Smooth muscle cell (in vitro differentiated cells): ENCODE data around the gene PLA2G2F. TPM values are rescaled to one million over a fixed set of nuclear protein-coding genes. Genes with fewer than 3 reads are reported as not detected.

Experiments
- DNase-seq: peaks from one replicate; lab custom pipeline; 2025; ENCODE audit not compliant: unreplicated experiment; lab: John Stamatoyannopoulos, UW
- H2AFZ ChIP-seq: fragments of 200-600 bp; sonication (generic); 2 replicates; pipeline ENCODE4 v1.6.0; 2016; ENCODE audit warnings: antibody characterized with exemption, low read depth, mild to moderate bottlenecking
- H3F3A ChIP-seq: fragments of 200-600 bp; sonication (generic); 2 replicates; pipeline ENCODE4 v1.6.0; 2017; ENCODE audit warnings: antibody characterized with exemption, low read depth
- H3K27ac ChIP-seq: fragments of 200-600 bp; sonication (generic); 2 replicates; pipeline ENCODE4 v1.5.1; 2016; ENCODE audit warnings: low read depth, mild to moderate bottlenecking
- H3K27me3 ChIP-seq: fragments of 200-600 bp; sonication (generic); 2 replicates; pipeline ENCODE4 v1.6.1; 2016; ENCODE audit warnings: low read depth, mild to moderate bottlenecking
- H3K36me3 ChIP-seq: fragments of 200-600 bp; sonication (generic); 2 replicates; pipeline ENCODE4 v1.5.1; 2016; ENCODE audit warnings: low read depth
- H3K4me1 ChIP-seq: fragments of 200-600 bp; sonication (generic); 2 replicates; pipeline ENCODE4 v1.5.1; 2016; ENCODE audit warnings: low read depth
- H3K4me2 ChIP-seq: fragments of 200-600 bp; sonication (generic); 2 replicates; pipeline ENCODE4 v1.6.0; 2016; ENCODE audit warnings: mild to moderate bottlenecking
- H3K4me3 ChIP-seq: fragments of 200-600 bp; sonication (generic); 2 replicates; pipeline ENCODE4 v1.5.1; 2016; ENCODE audit warnings: mild to moderate bottlenecking
- H3K79me2 ChIP-seq: fragments of 200-600 bp; sonication (generic); 2 replicates; pipeline ENCODE4 v1.6.0; 2016; ENCODE audit warnings: low read depth, mild to moderate bottlenecking
- H3K9ac ChIP-seq: fragments of 200-600 bp; sonication (generic); 2 replicates; pipeline ENCODE4 v1.6.0; 2016; ENCODE audit warnings: low read depth
- H3K9me3 ChIP-seq: fragments of 200-600 bp; sonication (generic); replicated peaks from 2 replicates; pipeline ENCODE4 v1.5.1; 2016; ENCODE audit warnings: low read depth
- H4K20me1 ChIP-seq: fragments of 200-600 bp; sonication (generic); 2 replicates; pipeline ENCODE4 v1.6.0; 2016; ENCODE audit warnings: low read depth
- CTCF ChIP-seq: fragments of 200-600 bp; sonication (generic); IDR thresholded peaks from 2 replicates; pipeline ENCODE4 v1.5.1; 2017; ENCODE audit warnings: borderline replicate concordance, mild to moderate bottlenecking, antibody characterized with exemption; ENCODE audit not compliant: insufficient read depth, poor library complexity, severe bottlenecking
- WGBS: methylation state at CpG from one replicate; pipeline ENCODE4 v1.1.7; 2016; ENCODE audit warnings: low lambda C conversion rate; 5-methylcytosine and 5-hydroxymethylcytosine counted together
- polyA plus RNA-seq: library from polyadenylated mRNA; unstranded; fragments of >200 nt; fragmentation: Nextera tagmentation; extraction: Ambion mirVana; gene quantifications from 2 replicates; pipeline ENCODE4 v1.2.1, GENCODE V29; 2016
- total RNA-seq: library from RNA; depleted of rRNA; stranded (reverse); fragments of >200 nt; gene quantifications from 2 replicates; pipeline ENCODE4 v1.2.3, GENCODE V29; 2014

Gene PLA2G2F
- total and polyA plus RNA-seq, 2 experiments from 2014 or later, result 0.81 to 1.9 TPM

- H3K4me1 ChIP-seq, result no peaks in the 10 kb centered on the region
- H3K4me2 ChIP-seq, result no peak overlapping the region
- H3K9ac ChIP-seq, result no peak overlapping the region
- no peak overlapping the region for H3K4me3 ChIP-seq
- WGBS, result 94% methylated on average over 5 of the region's 5 CpGs
- no peak overlapping the region for H2AFZ ChIP-seq
- H3K27ac ChIP-seq, result no peak overlapping the region
- no peak for TF ChIP-seq CTCF
- H3F3A ChIP-seq, result no peaks in the 10 kb centered on the region
- no peaks in the 10 kb centered on the region for H4K20me1 ChIP-seq
- DNase-seq, result no peak
- no peaks in the 10 kb centered on the region for H3K79me2 ChIP-seq
- H3K27me3 ChIP-seq, result peaks cover 5% of the 10 kb centered on the region
- H3K9me3 ChIP-seq, result no peaks in the 10 kb centered on the region
- no peaks in the 10 kb centered on the region for H3K36me3 ChIP-seq
Measured at GRCh38 chr1:20093303-20093702, 45.8 kb upstream of the PLA2G2F start.

GRCh38 chr1:20093940-20094391, 45.2 kb upstream of the PLA2G2F start:
- H4K20me1 ChIP-seq, result no peaks in the 10 kb centered on the region
- H3K4me1 ChIP-seq, result no peaks in the 10 kb centered on the region
- no peak overlapping the region for H3K4me2 ChIP-seq
- no peak for TF ChIP-seq CTCF
- 91% methylated on average over 5 of the region's 5 CpGs for WGBS
- no peak overlapping the region for H3K9ac ChIP-seq
- peaks cover 5% of the 10 kb centered on the region for H3K27me3 ChIP-seq
- H3F3A ChIP-seq, result no peaks in the 10 kb centered on the region
- H3K27ac ChIP-seq, result no peak overlapping the region
- no peaks in the 10 kb centered on the region for H3K9me3 ChIP-seq
- H3K36me3 ChIP-seq, result no peaks in the 10 kb centered on the region
- H2AFZ ChIP-seq, result no peak overlapping the region
- H3K4me3 ChIP-seq, result no peak overlapping the region
- no peaks in the 10 kb centered on the region for H3K79me2 ChIP-seq
- DNase-seq, result no peak

GRCh38 chr1:20095564-20096434, 43.3 kb upstream of the PLA2G2F start:
- Histone ChIP-seq H2AFZ (no peak overlapping the region), H3K4me1 (no peaks in the 10 kb centered on the region), H3F3A (no peaks in the 10 kb centered on the region), H3K4me2 (no peak overlapping the region), H3K79me2 (no peaks in the 10 kb centered on the region), H3K36me3 (no peaks in the 10 kb centered on the region), H3K9ac (no peak overlapping the region), H3K27me3 (peaks cover 5% of the 10 kb centered on the region), H3K9me3 (no peaks in the 10 kb centered on the region), H4K20me1 (no peaks in the 10 kb centered on the region), H3K4me3 (no peak overlapping the region), H3K27ac (no peak overlapping the region)
- no peak for TF ChIP-seq CTCF
- DNase-seq, result no peak
- WGBS, result 89% methylated on average over 5 of the region's 5 CpGs
